NOMO-1 treated with dmso at 0.1 percent for 144 hours (cell line): ENCODE results near the gene PMS1.
A peak's percentile ranks its signal among the peaks of the same experiment; 100 is the strongest.
"Not testable (repeated sequence)": the region's sequence is repeated elsewhere in the genome, so short reads cannot be mapped to it uniquely, and the experiment has no call there.

Experiments used
- DNase-seq: peaks from one replicate; lab custom pipeline; 2025; ENCODE audit not compliant: unreplicated experiment; lab: John Stamatoyannopoulos, UW

The PMS1 gene

DNA sequence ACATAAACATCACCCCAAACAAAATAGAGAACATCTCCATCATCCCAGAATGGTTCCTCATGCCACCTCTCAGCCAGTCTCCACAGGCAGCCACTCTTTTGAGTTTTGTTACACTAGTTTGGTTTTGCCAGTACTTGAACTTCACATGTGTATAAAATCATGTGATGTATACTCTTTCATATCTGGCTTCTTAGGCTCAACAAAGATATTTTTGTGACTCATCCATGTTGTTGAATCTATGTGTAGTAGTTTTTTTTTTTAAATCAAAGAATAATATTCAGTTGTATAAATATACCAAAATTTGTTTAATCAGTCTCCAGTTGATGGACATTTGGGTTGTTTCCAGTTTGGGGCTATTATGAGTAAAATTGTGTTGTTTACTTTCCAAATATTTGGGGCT, 75.9 kb downstream of the PMS1 start:
- DNase-seq = no peak

GRCh38 chr2:189862751-189863150, 78.5 kb downstream of the PMS1 start:
- DNase-seq = no peak

DNA sequence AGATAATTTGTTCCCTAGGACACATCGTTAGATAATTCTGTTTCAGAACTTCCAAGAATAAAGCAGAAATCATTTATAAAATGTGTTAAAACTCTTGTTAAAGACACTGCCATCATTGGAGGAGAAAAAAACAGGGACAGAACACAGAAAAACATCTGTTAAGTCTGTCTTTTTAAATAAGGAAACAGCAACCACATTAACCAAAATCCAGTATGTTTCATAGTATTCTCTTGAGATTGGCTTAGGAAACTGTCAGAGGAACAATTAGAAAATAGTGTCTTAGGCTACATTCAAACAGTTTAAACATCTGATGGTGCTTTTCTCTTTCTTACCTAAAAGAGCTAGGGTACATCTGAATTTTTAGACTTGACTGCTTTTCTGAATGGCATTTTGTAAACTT, 81.6 kb downstream of the PMS1 start:
- no peak for DNase-seq

DNA sequence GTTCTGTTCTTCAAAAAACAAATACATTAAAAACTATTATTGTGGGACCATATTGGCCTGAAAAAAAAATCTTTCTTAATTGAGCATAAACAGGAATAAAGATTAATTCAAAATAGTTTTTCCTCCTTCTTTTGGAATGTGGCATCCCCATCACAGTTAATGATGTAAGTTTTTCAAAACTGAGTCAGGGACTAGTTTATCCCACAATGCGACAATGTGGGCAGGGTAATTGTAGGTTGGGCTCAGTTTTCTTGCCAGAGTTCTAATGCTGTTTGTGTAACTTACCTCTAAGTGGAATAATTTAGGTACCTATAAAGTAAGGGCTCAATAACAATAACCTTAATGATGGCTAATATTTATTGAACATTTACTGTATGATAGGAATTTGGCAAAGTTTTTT, 82.0 kb downstream of the PMS1 start:
- no peak for DNase-seq

DNA sequence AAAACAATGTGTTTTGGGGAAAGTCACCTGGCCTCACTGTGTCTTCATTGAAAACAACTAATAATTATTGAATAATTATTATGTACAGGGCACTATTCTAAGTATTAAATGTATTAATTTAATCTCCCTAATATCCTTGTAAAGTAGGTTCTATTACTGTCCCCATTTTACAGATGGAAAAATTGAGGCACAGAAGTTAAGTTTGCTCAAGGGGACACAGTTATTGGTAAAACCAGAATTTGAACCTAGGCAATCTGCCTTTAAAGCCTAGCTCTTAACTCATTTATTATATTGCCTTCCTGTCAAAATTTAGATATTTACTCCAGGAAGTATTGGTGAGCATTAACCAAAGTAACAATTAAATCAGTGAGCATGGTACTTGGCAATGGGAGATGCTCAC, 84.6 kb downstream of the PMS1 start:
- DNase-seq = no peak

DNA sequence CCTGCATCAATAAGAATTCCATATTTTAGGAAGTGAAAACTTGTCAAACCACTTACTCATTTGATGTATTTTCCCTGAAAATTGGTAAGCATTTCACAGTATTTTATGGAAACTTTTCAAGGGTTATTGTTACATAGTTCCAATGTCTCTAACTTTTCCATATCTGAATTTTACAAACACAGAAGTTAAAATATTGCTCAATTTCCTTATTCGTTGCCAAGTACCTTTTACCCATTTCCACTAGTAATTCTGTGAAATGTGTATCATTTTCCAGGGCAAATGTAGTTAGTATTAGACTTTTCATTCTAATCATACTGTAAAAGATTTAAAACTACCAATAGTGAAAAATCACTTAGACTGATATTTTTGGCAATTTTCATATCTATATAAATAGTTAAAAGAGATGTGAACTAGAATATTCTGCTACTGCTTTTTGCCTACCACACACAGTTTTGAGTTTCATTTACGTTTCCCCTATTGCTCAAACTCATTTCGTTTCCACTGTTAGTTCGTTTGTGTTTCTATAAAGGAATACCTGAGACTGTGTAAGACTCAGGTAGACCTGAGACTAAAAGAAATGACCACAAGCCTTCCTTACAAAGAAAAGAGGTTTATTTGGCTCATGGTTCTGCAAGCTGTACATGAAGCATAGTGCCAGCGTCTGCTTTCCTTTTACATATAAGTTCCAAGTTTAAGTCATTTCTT, 86.3 kb downstream of the PMS1 start:
- DNase-seq = no peak

DNA sequence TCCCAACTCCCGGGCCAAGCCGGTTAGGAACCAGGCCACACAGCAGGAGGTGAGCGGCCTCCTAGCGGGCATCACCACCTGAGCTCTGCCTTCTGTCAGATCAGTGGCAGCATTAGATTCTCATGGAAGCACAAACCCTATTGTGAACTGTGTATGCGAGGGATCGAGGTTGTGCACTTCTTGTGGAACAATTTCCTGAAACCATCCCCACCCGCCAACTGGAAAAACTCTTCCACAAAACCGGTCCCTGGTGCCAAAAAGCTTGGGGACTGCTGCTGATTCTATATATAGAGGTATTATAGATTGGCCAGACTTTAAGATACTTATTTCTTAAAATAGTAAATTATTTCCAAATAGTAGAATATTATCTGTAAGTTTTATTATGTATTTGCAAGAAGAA, 89.4 kb downstream of the PMS1 start:
- no peak for DNase-seq

- peak; percentile 45 for DNase-seq
Measured at GRCh38 chr2:189874586-189875320, 90.5 kb downstream of the PMS1 start.

- DNase-seq = peak; percentile 31
Measured at GRCh38 chr2:189876271-189876670, 92.0 kb downstream of the PMS1 start.

- no peak for DNase-seq
Measured at GRCh38 chr2:189879716-189880081, 95.4 kb downstream of the PMS1 start.

GRCh38 chr2:189880429-189880828, 96.2 kb downstream of the PMS1 start:
- no peak for DNase-seq

DNA sequence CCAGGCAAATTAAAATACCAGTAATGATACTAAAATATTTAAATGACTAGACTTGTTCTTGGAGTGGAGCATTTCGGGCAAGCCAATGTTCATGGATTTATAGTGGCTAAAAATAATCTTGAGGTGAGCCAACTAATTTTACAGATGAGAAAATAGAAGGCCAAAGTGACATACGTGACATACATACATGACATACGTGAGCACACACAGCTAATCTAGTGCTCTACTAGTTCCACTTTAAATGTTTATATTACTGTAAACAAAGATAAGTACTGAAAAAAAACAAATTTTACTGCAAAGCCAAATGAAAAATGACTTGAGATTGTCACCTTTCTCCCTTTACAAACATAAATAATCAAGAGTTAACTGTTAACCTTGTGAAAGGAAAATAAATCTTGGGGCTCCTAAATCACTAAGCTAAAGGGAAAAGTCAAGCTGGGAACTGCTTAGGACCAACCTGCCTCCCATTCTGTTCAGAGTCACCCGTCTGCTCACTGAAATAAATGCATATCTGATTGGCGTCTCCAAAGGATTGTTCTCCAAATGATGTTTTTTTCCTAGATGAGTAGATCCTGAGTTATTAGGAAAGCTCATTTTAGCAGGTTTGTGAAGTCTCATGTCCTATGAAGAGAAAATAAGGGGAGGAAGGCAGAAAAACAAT, 96.7 kb downstream of the PMS1 start:
- no peak for DNase-seq

DNA sequence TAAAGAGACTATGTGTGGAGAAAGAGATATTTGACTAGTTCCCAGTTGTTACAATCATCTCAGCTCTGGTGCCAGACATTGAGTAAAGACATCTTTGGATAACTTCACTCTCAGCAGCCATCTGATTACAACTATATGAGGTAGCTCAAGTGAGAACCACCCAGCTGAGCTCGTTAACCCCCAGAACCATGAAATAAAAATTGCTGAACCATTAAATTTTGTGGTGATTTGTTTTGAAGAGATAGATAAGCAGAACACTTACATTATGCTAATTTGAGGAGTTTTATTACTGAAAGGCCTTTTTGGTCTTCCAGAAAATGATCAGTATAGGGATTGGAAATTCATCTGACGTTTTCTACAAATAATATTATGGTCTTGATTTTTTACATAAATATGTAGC, 101.1 kb downstream of the PMS1 start:
- no peak for DNase-seq

GRCh38 chr2:189892546-189893294, 108.5 kb downstream of the PMS1 start:
- not testable (repeated sequence) for DNase-seq

- DNase-seq = no peak
Measured at GRCh38 chr2:189896809-189897208, 112.6 kb downstream of the PMS1 start.

DNA sequence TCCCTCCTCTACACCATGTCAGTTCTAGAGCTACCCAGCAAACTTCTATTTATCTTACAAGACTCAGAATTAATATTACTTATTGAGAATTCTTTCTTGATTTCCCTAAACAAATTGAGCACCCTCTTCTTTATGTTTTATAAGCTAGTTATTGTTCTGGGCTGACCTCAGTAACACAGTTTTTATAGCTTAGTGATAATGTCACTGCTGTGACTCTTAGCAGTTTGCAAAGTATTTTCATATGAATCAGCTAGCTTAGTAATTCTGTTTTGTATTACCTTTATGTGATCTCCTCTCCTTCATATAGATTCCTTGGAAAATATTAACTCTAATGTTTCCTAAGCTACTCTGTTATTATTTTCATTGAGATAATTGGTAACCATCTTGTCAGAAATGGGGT, 114.9 kb downstream of the PMS1 start:
- no peak for DNase-seq

DNA sequence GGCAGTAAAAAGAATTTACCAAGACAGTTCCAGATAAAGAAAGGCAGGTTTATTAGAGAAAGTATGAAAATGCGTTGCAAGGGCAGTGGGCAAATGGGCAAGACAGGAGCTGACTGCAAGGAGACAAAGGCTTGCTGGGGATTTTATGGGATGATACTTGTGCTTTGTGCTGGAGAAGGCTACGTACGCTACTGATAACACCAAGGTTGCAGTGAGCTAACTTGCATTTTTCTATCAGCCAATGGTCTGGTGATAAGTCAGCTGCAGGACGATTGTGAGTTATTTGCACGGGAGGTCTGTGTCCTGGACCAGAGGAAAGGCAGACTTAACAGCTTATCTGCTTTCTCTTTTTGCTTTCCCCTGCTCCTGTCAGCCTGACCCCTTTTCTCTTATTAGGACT, 116.5 kb downstream of the PMS1 start:
- DNase-seq = no peak

DNA sequence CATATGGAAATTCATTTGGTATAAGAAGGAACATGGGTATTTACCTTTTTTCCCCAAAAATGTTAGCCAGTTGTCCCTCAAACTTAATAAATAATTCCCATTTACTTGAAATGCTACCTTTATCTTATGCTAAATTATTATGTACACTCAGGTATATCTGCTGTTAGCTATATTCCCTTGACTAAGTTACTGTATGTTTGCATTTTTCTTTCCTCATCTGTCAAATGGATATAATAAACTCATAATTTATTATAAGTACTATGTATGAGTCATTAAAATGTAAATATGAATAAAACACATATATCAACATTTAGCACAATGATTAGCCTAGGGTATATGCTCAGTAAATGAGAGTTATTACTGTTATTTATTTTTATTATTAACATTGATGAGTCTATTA, 117.4 kb downstream of the PMS1 start:
- no peak for DNase-seq

GRCh38 chr2:189913821-189914220, 129.6 kb downstream of the PMS1 start:
- DNase-seq = no peak

DNA sequence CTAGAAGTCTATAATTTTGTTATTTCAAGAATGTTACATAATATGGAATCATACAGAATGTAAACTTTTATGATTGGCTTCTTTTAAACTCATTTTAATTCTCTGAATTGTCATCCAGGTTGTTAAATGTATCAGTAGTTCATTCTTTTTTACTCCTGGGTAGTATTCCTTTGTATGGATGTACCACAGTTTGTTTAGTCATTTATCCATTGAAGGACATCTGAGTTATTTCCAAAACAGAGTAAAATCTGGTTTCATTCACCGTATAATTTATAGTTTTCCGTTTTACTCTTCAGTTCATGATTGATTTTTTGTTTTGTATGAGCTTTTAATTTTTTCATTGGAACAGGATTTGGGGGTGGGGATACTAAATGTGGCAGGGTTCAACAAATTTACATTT, 132.4 kb downstream of the PMS1 start:
- DNase-seq = no peak
